Nucleus accumbens (tissue), 56 donors: ENCODE data around the gene HCCS.
"Not testable (repeated sequence)": the region's sequence is repeated elsewhere in the genome, so short reads cannot be mapped to it uniquely, and the experiment has no call there.

ENCODE experiments used
- DNase-seq, 56 donors: peaks; one replicate each; lab custom pipeline; 2025; lab: John Stamatoyannopoulos, UW

Gene HCCS

DNA sequence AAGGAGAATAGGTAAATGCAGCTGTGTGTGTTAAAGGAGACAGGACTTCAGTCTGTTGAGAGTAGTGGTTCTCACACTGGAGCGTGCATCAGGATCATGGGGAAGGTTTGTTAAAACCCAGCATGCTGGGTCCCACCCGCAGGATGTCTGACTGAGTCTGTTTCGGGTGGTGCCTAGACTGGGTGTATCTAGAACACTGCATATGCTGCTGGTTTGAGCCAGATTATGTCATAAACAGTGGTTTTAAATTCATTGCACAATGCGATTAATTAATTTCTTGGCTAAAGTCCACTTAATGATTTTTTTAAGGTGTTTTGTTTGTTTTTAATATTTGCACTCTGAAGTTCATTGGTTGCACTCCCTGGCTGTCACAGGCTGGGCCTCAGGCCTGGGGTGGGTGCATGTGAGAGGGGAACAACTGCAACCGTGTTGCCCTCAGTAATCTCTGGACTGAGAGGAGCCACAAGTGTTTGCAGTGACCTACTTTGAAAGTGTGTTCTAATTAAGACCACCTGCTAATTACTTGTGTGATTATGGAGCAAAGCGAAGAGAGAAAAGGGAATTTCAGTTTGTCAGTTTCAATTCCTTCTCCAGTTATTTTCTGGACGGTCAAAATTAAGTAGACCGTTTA, 8.3 kb downstream of the HCCS start:
- DNase-seq = no peak

DNA sequence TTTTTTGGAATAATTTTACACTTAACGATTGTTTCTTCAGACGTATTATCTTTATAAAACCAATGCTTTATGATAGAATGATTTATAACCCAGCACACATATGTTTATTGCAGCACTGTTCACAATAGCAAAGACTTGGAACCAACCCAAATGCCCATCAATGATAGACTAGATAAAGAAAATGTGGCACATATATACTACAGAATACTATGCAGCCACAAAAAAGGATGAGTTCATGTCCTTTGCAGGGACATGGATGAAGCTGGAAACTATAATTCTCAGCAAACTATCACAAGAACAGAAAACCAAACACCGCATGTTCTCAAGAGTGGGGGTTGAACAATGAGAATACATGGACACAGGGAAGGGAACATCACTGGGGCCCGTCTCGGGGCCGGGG, 12.0 kb downstream of the HCCS start:
- DNase-seq = not testable (repeated sequence)

DNA sequence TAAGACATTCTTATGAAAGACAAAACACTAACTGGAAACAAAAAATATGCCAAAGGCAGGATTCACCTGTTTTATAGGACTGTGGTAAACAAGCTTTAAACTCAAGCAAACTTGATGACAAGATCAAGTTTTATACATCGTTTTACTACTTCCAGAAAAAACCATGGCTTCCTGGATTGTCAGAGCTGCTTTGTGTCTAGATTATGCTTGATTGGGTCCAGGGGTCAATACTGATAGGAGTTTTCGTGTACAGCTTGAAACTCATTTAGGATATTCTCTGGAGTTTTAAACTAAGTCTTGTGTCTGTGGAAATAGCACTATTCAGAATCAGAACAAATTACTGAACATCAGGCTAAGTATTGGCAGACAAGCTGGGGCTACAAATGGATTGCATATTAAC, 13.0 kb downstream of the HCCS start:
- no peak for DNase-seq

DNA sequence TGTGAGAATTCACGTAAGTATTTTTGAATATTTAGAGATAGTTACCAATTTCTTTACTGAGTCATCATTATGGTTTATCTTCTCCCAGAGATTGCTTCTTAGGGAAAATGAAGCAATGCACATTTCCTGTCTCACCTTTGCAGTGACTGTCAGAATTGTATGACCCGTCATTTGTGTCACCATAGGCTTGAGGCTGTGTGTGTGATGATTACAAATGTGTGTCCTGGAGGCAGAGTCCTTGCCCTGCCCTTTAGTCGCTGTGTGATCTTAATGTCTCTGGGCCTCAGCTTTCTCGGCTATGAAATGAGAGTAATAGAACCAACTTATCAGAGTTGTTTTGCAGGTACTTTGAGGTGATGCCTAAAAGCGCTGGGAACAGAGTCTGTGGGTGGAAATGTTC, 13.9 kb downstream of the HCCS start:
- no peak for DNase-seq

DNA sequence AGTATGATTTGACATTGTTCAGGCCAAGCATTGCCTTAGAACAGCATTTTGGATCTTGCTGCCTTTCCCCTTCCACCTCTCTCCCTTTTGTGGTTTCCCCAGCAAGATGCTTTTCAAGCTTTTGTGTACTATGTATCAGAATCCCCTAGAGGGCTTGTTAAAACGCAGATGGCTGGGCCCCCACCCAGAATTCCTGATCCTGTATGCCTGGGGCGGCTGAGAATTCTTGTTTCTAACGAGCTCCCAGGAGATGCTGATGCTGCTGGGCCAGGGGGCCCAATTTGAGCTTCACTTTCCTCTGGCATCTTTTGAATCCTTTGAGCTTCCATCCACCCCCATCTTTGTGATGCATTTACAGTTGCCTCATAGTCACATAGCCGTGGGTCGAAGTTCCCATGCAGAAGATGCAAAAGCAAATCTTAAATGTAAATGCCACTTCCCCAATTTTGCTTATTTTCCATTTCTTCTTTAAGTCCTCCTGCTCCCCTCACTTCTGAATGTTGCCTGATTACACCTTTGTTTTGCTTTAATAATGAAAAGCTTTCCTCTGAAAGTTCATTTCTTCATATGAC, 18.5 kb downstream of the HCCS start:
- DNase-seq = no peak

DNA sequence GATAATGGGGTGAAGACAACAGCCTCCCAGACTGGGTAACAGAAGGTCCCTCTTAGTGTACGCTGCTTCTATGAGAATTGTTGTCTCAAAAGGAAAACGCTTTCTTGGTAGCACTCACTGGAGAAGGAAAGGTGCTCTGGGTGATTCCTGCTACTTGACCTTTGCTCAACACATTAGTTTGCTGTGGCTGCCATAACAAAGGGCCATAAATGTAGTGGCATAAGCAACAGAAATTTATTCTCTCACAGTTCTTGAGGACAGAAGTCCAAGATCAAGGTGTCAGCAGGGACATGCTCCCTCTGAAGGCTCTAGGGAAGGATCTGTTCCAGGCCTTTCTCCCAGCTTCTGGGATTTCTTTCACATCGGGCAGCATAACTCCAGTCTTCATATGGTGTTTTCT, 19.0 kb downstream of the HCCS start:
- DNase-seq = no peak

DNA sequence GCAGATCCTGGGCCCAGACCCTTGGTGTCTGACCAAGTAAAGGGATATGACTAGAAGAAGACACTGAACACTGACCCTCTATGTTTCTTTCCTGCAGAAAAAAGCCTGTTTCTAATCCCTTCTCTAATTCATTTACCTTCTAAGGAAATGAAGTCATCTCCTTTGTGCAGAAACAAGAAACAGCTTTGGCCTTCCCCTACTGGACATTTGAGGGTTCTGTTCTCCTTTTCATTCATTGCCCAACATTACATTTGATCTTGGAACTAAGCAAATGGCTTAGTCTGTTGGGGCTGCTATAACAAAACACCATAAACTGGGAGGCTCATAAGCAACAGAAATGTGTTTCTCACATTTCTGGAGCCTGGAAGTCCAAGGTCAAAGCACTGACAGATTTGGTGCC, 20.0 kb downstream of the HCCS start:
- no peak for DNase-seq

DNA sequence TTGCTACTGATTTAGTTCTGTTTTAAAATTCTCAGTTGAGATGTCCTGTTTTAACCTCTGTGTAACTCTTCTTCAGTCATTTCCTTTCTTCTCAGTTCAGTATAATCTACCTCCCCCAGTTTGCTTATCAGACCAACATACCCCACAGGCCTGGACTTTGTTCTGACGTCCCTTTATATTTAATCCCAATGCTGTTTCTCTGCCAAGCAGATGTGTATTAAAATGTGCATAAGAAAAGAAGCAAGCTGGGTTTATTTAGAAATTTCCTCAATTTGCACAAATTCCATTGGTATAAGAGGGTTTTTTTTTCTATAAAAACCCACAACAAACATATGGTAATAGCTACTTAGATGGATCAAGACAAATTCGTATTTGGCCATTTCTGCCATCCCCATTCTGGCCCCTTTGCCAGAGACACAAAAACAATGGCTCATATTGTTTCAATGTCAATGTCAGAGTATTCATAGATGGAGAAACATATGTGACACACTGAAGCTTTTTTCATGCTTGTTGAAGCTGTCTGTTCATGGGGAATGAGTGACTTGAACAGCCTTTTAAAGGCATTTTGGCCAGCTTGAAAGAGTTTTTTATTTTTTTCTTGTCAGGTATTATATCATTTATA, 24.5 kb downstream of the HCCS start:
- peak in 1 of 56 donors; percentile 0 for DNase-seq

DNA sequence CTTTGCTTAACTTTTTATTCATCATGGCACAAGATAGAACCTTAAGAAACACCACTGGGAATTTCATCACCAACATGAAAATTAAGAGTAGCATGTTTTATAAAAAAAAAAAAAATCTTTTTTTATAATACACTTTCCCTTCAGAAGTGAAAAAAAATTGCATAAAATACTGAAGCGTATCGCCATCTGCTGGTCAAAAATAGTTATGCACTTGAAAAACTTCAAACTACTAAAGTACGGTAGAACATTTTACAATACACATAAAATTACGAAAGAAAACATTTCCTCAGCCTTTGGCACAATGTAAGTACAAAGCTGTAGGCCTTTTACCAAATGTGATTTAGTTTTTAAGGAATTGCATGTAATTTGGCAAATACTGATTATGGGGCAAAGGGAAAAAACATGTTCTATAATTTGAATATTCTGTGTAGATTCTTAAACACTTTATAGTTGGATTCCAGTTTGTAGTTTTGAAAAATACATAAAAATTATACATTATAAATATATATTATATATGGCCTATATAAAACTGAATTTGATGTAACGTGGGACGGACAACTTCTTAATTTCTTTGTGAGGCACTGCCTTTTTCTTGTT, 26.5 kb downstream of the HCCS start:
- DNase-seq = no peak

DNA sequence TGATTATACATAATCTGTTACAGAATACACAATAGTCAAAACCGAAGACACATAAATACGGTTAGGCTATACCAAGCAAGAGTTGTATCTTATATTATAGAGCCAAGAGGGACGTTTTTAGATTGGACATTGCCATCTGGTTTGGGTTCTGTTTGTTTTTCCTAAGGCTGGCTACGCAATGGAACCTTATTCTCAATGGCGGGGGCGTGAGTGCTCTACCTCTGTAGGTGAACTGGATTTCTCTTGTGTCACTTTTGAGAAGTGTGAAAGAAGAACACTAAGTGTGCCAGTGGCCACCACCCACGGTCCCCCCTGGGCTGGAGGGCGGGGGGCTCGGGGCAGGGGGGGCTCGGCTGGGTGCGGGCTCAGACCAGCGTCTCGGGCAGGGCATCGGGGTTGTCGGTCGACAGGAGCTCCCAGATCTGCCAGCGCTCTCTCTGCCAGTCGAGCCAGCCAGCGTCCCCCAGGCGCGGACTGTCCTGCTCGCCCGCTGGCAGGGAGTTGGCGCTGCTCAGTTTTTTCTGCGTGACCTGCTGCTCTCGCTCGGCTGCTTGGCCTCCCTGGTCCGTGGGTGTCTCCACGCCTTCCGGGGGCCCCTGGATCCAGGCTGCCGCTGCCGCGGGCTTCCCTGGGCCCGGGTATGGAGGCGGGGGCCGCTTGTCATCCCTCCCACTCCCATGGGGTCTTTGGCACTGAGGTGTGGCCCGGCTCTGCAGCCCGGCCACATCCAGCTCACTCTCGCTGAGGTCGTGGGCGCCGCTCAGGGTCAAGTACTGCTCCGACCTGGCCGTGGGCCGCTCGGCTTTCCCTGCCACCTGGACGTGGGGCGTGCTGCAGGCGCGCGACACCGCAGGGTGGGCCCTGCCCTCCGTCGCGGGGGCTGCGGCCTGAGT, 27.6 kb downstream of the HCCS start:
- peak in 1 of 56 donors; percentile 0 for DNase-seq

DNA sequence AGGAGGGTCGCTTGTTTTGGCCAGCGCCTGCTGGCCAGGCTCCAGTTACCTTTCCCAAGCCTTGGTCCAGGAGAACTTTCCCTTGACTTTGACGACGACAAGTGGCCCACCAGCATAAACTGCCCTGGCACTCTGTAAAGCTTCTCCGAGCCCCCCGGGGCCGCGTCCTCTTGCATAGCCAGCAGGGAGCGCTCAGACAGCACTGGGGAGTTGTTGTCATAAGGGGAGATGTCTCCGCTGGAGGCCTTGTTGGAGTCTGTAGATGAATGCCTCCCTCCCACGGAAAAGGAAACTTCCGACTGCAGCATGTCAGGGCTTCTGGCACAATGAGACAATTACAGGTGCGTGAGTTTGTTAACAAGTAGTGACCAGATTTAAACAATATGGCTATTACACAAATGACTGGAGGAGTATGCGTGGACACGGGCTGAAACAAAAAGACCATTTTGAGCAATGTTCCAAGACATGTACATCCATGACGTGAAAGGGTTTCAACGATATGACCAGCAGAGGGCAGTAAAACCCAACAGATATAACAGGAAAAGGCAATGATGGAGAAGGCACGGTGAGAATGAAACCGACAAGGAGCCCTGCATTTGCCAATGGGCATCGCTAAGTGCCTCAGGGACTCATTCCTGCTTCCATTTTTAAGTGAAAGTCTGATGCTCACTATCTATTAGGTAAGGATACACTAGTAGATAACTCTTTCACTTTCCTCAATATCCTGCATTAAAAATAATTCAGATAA, 33.0 kb downstream of the HCCS start:
- DNase-seq = peak in 43 of 56 donors; percentile 1 to 61 (median 22)

DNA sequence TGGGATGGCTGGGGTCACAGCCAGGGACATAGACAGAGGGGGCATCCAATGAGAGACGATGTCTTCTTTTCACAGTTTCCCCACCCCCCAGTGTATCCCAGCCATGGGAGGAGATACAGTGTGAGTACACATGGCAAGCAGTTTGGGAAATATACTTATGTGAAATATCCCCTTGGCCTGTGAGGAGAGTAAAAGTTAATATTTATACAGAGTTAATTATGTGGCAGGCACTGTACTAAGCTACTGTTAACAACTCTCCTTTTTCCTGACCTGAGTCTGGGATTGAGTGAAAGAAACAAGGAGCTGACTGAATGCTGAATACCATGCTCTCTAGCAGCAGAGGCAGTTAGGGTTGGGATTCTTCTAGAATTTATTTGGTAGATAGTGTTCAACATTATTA, 35.3 kb downstream of the HCCS start:
- DNase-seq = no peak

DNA sequence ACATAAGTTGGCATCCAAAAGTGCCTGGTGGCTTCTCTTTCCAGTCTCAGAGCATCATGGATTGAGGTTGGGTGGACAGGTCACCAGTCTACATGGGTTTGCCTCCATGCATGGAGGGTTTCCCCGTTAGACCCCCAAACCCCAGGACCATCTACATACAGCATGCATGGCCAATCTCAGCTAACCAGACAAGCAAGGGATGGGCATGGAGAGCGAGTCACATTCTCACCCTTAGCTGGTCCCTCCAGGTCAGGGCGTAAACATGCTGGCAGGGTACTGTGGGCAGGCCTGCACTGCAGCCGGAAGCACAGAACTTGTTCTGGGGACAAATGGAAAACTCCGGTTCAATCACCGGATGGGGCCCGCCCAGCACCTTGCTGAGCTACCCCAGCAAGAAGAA, 37.3 kb downstream of the HCCS start:
- no peak for DNase-seq

DNA sequence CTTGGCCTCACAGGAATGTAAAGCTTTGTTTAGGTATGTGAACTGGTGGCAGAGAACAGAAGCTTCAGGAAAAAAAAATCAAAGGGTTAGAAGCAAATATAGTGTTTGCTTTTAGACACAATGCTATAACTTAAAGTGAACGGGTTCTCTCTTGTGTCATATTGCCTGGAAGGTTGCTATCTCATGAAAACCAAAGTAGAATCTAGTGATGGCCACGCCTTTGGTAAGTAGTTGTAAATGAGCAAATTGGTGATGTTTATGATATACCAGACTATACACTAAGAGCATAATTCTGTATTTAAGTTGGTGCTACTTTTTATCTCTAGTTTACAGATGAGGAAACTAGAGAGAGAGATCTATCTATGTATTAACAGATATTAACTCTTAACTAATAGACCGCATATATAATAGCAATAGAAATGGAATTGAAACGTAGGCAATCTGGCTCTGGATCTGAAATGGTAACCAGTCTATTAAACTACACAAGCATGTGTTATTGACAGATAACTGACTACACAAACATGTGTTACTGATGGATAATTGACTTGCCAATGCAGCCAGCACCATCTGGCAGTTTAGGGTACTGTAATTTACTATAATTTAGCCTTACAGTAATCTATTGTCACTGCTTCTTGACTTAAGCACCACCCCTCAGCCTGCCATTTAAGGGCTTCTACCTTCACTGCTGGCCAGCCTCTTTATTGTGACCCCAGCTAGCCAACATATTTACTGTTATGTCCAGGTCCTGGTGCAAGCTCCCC, 40.8 kb downstream of the HCCS start:
- no peak for DNase-seq

DNA sequence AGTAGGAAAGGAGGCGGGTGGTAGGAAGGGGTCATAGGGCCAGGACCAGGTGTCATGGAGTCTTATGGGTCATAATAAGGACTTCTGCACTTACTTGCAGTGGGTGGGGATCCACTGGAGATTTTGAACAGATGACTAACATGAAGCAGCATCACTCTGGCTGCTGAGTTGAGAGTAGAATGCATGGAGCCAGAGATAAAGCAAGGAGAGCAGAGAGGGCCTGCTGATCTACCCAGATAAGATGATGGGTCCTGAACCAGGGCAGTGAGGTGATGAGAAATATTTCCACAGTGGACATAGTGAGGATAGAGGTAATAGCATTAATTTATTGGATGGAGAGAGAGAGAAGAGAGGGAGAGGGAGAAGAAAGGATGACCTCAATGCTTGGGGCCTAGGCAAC, 48.0 kb downstream of the HCCS start:
- DNase-seq = no peak

DNA sequence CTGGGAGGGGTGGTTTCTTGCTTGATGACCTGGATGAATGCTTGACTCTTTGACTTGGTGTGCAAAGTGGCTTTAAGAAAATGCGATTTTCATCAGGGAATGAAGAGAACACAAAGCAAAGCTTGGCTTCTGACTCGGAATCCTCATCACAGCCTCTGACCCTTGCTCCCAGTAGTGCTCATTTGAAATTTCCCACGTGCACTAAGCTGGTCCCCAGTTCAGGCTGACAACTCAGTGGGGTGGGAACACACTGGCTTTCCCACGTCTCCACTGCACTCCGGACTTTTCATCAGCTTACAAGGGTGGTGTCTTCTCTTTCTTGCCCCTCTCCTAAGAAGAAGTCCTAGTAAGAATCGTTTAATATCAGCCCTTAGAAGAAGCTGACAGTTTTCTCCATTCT, 53.3 kb downstream of the HCCS start:
- DNase-seq = no peak

DNA sequence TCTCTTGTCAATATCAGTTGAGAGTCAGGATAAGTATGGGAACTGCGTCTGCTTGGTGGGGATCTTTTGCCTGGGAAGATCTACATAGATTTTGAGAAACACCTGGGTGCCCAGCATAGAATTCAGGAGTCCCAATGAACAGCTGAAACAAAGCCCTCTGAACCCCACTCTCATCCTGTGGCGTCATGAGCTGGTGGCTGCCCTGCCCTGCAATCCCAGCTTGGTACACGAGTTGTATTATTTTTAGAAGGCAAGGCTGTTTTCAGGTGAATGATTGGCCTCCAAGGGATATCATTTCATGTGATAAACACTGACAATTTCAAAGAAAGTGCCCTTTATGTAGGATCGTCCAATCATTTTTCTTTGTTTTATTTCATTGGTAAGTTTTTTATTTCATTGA, 60.8 kb downstream of the HCCS start:
- DNase-seq = no peak

DNA sequence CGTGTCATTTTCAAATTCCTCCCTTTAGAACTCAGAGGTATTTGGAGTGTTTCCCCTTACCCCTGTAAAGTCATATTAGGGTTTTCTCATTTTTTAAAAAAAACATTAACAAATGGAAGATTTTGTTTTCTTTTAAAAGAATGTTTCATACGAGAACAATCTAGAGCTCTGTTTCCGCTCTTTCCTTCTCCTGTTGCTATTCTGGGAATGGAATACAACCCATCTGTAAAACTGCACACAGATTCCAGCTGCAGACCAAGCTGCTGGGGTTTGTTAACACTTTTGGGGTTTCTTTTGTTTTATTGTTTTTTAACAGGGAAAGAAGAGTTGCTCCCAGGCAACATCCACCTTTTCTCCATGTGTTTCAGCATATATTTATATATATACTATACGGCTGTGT, 61.3 kb downstream of the HCCS start:
- DNase-seq = no peak
